Measurements from ENCODE around the gene TMPRSS3. TPM values are rescaled to one million over a fixed set of nuclear protein-coding genes. Genes with fewer than 3 reads are reported as not detected.

The TMPRSS3 gene
- total and polyA plus RNA-seq, 11 donors = 0.59 to 2.7 TPM; not detected in 9

DNA sequence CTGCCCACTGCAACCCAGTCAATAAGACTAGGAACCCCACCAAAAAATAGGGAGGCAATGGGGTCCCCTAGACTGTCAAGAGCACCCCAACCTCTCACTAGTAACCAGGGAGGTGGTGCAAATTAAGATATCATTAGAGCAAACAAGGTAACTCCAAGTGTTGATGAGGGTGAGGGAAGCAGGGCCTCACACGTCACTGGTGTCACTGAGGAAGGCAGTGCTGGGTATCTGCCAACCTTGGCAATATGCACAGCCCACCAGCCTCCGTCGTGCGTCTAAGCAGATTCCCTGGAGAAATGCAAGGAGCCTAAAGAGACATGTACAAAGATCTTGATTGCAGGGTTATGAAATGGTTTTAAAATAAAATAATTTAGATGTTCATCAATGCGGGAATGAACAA lies 11.6 kb upstream of the TMPRSS3 start:
- peaks cover 0 to 18% (median 6%) of the 10 kb centered on the region in 9 donors for H3K27me3 ChIP-seq

DNA sequence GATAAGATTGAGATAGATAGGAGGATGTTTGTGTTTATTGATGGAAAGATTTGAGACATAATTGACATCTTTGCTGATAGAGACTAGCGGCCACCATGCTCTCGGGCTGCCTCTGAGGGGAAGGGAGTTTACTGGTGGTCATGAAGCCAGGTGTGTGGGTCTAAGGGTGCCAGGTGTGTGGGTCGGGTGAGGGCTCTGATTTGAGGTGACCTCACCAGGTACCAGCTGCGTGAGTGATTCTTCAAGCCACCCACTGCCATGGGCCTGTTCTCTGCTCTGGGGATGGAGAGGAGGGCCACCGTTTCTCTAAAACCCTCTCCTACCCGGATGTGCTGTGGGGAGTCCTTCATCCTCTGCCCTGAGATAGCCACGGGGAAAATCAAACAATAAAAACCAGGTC lies 11.0 kb upstream of the TMPRSS3 start:
- Histone ChIP-seq H3K4me3 (peak overlapping the region in 1 of 12 donors; percentile 54), H3K27ac (peak overlapping the region in 1 of 12 donors; percentile 82), H3K9me3 (peaks cover 0 to 6% (median 0%) of the 10 kb centered on the region in 12 donors), H3K36me3 (no peaks in the 10 kb centered on the region), H3K4me1 (no peaks in the 10 kb centered on the region), H3K27me3 (peaks cover 0 to 12% (median under 1%) of the 10 kb centered on the region in 9 donors)
- TF ChIP-seq, protein P1, sequence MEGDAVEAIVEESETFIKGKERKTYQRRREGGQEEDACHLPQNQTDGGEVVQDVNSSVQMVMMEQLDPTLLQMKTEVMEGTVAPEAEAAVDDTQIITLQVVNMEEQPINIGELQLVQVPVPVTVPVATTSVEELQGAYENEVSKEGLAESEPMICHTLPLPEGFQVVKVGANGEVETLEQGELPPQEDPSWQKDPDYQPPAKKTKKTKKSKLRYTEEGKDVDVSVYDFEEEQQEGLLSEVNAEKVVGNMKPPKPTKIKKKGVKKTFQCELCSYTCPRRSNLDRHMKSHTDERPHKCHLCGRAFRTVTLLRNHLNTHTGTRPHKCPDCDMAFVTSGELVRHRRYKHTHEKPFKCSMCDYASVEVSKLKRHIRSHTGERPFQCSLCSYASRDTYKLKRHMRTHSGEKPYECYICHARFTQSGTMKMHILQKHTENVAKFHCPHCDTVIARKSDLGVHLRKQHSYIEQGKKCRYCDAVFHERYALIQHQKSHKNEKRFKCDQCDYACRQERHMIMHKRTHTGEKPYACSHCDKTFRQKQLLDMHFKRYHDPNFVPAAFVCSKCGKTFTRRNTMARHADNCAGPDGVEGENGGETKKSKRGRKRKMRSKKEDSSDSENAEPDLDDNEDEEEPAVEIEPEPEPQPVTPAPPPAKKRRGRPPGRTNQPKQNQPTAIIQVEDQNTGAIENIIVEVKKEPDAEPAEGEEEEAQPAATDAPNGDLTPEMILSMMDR (IDR thresholded peaks at IDR 0.05) = no peak
- TF ChIP-seq POLR2A (IDR thresholded peaks at IDR 0.05) = no peak
- intact Hi-C loops (cut with DNase I) = no loop called here
- WGBS, 4 donors = 79 to 89% (median 85%) methylated on average over 7 of the region's 7 CpGs
- no peak for DNase-seq
- ATAC-seq = no peak

More for the DNA sequence above, 11.6 kb upstream of the TMPRSS3 start:
- WGBS, 4 donors = 68 to 78% (median 74%) methylated on average over 5 of the region's 5 CpGs
- intact Hi-C loops (cut with DNase I) = no loop called here
- Histone ChIP-seq H3K4me3 (peak overlapping the region in 1 of 12 donors; percentile 54), H3K27ac (peak overlapping the region in 1 of 12 donors; percentile 82), H3K4me1 (no peaks in the 10 kb centered on the region), H3K9me3 (no peaks in the 10 kb centered on the region), H3K36me3 (no peaks in the 10 kb centered on the region)
- no peak for DNase-seq
- no peak for ATAC-seq
- TF ChIP-seq, protein P1 (IDR thresholded peaks at IDR 0.05) = no peak
- no peak for TF ChIP-seq POLR2A (IDR thresholded peaks at IDR 0.05)

DNA sequence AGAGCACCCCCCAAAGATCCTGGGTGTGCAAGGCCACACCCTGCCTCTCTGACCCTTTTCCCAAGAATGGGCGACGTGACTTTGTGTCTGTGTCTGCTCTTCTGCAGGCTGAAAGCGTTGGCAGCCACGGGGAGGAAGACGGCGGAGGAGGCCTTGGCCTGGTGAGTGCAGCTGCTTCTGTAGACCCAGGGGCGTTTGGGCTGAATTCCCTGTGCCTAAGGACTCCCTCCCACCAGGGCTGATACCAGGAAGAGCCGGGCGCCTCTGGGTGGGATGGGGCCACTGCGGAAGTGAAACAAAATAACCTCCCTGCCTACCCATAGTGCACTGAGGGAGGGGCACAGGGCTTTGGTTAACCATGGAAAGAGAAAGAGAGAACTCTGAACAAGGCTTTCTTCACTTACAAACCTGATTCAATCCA lies 10.4 kb upstream of the TMPRSS3 start:
- no peaks in the 10 kb centered on the region for H3K4me1 ChIP-seq
- H3K4me3 ChIP-seq = peak overlapping the region in 1 of 12 donors; percentile 54
- peaks cover 0 to 13% (median 0%) of the 10 kb centered on the region in 12 donors for H3K9me3 ChIP-seq
- ATAC-seq = no peak
- 66 to 81% (median 68%) methylated on average over 10 of the region's 10 CpGs for WGBS, 4 donors
- H3K27me3 ChIP-seq = peaks cover 0 to 7% (median 0%) of the 10 kb centered on the region in 9 donors
- H3K27ac ChIP-seq = peak overlapping the region in 1 of 12 donors; percentile 82
- TF ChIP-seq, protein P1 (IDR thresholded peaks at IDR 0.05) = no peak
- no peak for TF ChIP-seq POLR2A (IDR thresholded peaks at IDR 0.05)
- intact Hi-C loops (cut with DNase I) = no loop called here
- H3K36me3 ChIP-seq = no peaks in the 10 kb centered on the region
- DNase-seq = no peak

DNA sequence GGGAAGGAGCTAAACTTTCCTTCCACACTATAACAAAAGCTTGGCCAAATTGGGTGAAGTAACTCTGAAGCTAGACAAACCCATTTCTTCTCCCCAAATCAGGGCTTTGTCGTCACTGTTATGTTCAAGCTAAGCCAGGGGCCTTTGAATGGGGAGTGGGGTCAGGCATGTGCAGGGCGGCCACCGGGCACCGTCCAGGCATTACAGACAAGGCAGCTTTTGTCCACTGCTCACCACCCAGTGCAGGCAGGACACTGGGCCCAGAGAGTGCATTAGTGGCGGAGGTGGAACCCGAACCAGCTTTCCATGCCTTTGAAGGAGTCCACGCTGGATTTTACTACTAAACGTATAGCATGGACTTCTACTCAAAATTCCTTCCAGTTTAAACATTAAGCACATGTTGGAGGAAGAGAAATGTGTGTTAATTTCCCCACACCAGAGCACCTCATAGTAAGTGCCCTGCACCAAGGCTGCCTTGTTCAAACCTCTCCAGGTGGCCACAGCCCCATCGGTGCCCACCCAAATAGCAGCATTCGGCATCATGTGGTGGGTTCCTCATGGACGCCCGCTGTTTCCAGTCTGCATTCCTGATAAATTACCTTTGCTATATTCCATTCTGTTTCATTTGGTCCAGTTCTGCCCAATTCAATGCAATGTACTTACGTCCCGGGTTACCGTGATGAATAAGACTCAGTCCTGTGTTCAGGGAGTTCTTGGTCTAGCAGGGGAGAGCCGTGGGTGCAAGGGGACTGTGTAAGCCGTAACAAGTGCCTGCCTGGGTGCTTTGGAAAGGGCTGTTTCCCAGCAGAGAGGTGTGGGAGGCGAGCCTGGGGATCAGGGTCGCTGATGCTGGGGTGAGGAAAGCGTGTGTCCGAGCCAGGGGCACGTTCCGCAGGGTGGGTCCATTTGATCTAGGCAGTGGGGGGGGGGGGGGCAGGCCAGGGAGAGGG lies 9.5 kb upstream of the TMPRSS3 start:
- TF ChIP-seq, protein P1 (IDR thresholded peaks at IDR 0.05) = no peak
- TF ChIP-seq POLR2A (IDR thresholded peaks at IDR 0.05) = no peak
- peaks cover 0 to 13% (median 0%) of the 10 kb centered on the region in 12 donors for H3K9me3 ChIP-seq
- no peaks in the 10 kb centered on the region for H3K4me1 ChIP-seq
- 89 to 94% (median 92%) methylated on average over 23 of the region's 23 CpGs for whole genome bisulfite sequencing, 4 donors
- ATAC-seq (no peak), DNase-seq (no peak)
- intact Hi-C loops (cut with DNase I) = no loop called here
- H3K27me3 ChIP-seq = peaks cover 0 to 9% (median 0%) of the 10 kb centered on the region in 9 donors
- H3K4me3 ChIP-seq = peak overlapping the region in 1 of 12 donors; percentile 54
- H3K27ac ChIP-seq = peak overlapping the region in 1 of 12 donors; percentile 82
- H3K36me3 ChIP-seq = no peaks in the 10 kb centered on the region

Measured in heart left ventricle (tissue), 16 donors.